IPS DF 4.7 (cell line): ENCODE data around the gene CNOT3.

ENCODE experiments used
- DNase-seq: peaks from one replicate; pipeline ENCODE4 v3.0.0-alpha.2; 2013; ENCODE audit warnings: low spot score; ENCODE audit errors: extremely low read depth

Gene CNOT3

DNA sequence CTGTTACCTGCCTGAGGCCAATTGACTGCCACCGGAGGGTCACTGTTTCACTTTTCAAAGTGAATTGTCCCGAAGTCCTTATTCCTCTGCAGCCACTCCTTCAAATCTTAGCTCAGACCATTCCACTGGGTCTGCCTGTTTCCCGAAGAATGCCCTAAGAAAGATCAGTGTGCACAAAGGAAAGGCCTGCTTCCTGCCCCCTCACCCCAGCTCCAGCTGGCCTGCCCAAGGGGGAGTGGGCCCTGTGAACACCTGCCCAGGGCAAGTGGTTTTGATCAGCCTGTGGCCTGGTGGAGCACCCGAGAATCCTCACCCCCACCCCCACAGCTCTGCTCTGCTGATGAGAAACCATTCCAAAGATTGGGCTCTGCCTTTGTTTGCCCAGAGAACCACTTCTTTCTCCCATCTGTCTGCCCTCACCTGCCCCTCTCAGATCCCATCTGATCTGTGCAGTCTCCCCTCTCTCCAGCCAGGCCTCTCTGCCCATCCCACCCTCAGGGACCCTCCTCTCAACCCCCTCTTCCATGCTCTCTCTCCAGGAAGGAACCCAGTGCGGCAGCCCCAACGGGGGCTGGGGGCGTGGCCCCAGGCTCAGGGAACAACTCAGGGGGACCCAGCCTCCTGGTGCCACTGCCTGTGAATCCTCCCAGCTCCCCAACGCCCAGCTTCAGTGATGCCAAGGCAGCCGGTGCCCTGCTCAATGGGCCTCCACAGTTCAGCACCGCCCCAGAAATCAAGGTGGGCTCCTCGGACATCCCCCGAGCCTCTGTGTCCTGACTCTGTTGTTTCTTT, 11.7 kb downstream of the CNOT3 start:
- DNase-seq, result no peak

- DNase-seq, result no peak
Measured at GRCh38 chr19:54151362-54152035, 13.9 kb downstream of the CNOT3 start.

- DNase-seq, result no peak
Measured at GRCh38 chr19:54152267-54152666, 14.7 kb downstream of the CNOT3 start.

GRCh38 chr19:54152878-54153524, 15.4 kb downstream of the CNOT3 start:
- DNase-seq, result no peak

- DNase-seq, result no peak
Measured at GRCh38 chr19:54153731-54154326, 16.3 kb downstream of the CNOT3 start.

GRCh38 chr19:54154603-54155345, 17.2 kb downstream of the CNOT3 start:
- no peak for DNase-seq

DNA sequence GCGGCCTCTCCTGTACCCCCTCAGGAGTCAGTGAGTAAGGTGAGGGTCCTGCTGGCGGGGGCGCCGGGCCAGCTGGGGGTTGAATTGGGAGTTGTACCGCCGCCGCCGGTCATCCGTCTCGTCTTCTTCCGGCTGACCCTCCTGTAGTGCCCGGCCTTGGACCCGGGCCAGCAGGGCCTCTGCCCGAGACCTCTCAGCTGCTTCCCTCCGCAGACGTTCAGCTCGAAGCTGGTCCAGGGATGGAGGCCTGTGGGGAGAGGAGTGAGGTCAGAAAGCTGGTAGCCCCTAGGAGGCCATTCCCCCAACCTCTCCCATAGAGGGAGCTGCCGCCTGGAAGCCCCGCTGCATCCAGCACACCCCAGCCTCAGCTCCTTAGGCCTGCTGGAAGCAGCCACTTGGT, 18.1 kb downstream of the CNOT3 start:
- no peak for DNase-seq

GRCh38 chr19:54156490-54156889, 18.9 kb downstream of the CNOT3 start:
- no peak for DNase-seq

GRCh38 chr19:54156953-54157352, 19.4 kb downstream of the CNOT3 start:
- no peak for DNase-seq

DNA sequence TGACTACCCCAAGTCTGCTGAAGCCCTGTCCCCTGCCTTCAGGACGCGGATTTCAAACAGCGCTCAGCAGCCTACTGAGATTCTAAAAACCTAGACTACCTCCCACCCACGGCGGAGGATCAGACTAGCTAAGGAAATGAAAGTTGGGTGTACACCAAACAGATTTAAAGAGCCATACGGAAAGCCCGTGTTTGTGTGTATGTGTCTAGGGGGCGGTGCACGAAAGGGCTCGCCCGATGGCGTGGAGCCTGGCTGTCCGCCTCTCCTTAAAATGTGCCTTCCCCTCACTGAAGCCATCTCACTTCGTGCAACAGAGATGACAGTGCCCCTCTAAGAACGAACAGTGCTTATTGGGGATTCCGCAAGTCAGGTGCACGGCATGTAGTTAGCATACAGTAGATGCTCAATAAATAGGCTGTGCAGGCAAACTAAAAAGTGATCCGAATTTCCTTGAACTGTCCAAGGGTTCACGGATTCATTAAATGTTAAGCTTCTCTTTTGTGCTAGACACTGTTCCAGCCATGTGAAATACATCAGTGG, 21.3 kb downstream of the CNOT3 start:
- DNase-seq, result no peak

DNA sequence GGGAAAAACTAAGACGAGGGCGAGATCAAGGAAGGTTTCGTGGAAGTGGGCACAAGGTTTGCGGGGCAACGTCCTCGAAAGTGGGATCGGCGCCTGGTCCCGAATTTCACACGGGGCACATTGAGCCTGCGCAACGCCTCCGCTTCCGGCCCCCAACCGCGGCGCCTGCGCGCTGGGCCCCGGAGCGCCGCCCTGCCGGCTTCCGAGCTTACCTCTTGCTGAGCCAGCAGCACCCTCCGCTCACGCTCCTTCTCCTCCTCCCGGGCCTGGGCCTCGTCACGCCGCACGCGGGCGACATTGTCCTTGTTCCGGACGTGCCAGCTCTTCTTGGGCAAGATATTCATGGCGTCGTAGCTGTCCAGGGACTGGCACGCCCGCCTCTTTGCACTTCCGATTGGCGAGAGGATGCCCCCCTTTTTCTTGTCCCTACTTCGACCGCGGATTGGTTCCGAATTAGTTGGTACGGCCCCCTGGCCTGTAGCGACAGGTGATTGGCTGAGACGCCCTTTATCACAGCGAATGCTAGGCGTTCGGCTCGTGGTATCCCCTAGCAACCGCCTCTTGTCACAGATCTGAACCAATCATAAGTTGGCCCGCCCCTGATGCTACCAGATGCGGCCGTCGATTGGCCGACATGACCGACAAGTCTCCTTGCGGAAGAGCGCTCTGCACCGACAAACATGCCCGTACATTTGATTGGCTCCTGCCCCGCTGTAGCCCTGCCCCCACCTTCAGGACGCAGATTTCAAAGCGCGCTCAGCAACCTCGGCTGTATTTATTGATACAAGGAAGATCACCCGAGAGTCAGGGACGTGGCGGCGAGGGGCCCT, 22.0 kb downstream of the CNOT3 start, which contains the start of gene LENG1:
Gene LENG1 (minus strand): TSS at position 370 of the 830 bp plus-strand sequence. CDS start 26 bp downstream, at position 344.
- DNase-seq, result peak; percentile 100

GRCh38 chr19:54160182-54160811, 22.7 kb downstream of the CNOT3 start:
- no peak for DNase-seq

DNA sequence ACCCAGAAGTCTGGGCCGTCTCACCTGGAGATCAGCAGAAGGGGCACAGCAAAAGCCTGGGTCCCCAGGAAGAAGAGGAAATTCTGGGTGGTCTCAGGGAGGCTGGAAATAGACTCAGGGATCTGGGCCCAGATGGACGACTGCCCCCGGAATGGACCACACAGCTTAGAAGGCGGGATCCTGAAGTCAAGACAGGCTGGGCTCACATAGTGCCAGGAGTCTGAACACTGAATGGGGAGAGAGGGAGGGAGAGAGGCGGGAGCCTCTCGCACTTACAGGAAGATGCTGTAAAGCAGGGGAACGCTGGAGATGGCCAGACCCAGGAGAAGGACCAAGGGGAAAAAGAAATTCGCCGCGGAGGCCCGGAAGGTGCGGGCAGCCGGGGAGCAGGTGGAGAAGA, 23.3 kb downstream of the CNOT3 start:
- DNase-seq, result no peak

DNA sequence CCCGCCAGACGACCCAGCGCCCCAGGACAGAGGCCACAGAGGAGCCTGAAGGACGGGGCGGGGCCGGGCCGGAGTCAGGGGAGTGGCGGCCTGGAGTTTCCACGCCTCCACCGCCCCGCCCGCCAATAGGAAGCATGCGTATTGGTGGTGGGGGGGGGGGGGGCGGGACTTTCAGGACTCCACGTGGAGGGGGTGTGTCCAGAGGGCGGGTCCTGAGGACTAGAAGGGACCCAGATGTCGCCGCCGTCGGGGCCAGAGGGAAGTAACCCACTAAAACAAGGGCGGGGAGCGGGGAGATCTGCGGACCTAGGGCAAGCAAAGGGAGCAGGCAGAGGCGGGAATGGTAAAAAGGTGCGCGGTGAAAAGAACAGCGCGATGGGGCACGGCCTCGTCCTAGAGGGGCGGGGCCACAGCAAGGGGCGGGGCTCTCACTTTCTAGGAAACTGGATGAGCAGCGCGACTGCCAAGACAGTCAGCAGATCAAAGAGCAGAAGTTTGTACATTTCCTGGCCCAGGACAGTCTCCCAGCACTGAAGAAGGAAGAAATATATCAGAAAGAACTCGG, 24.8 kb downstream of the CNOT3 start:
- DNase-seq, result no peak

GRCh38 chr19:54162884-54163283, 25.3 kb downstream of the CNOT3 start:
- DNase-seq, result no peak

- no peak for DNase-seq
Measured at GRCh38 chr19:54164369-54165068, 27.0 kb downstream of the CNOT3 start.

DNA sequence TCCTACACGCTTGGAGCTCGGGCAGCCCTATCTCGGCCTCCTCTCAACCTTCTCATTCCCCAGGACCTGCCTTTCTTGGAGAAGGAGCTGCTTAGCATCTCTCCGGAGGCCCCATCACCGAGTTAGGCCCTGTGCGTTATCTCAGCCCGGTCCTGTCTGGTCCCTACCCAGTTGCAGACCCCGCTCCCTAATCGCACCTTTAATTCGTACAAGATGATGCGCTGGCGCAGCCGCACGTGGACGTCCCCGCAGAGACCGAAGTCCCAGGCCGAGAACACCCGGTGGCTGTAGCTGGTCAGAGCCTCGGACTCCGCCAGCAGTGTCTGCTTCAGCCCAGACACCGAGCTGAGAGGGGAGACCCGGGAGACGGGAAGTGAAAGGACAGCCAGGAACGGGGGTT, 27.7 kb downstream of the CNOT3 start:
- DNase-seq, result no peak

DNA sequence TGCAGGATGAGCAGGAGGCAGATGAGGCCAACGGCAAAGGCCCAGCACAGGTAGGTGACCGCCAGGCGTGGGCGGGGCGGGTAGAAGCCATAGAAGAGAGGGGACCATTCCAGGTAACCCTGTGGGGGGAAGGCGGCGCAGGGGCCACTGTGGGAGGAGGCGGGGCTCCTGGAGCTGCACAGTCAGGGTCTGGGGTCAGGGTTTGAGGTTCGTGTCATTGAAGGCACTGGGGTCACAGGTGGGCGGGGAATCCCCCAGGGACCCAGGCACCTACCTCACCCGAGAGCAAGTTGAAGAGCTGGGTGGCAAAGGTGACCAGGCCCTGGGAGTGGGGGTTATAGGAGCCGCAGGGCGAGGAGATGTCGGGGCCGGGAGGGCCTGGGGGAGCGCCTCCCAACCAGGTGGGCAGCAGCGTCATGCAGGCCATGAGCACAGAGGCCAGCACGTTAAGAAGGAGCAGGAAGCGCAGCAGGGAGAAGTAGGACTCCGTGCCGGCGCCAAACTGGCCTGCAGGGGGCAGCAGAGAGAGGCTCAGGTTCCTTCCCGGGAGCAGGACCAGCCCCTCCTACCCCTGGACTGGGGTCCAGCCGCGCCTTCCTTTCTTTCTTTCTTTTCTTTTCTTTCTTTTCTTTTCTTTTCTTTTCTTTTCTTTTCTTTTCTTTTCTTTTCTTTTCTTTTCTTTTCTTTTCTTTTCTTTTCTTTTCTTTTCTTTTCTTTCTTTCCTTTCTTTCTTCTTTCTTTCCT, 30.8 kb downstream of the CNOT3 start:
- no peak for DNase-seq
